NCI-H1048 (cell line): Measurements from ENCODE around the gene PNPLA7.
"Not testable (repeated sequence)": the region's sequence is repeated elsewhere in the genome, so short reads cannot be mapped to it uniquely, and the experiment has no call there.

ENCODE experiments used
- DNase-seq: peaks from one replicate; lab custom pipeline; 2025; lab: John Stamatoyannopoulos, UW

The PNPLA7 gene

DNA sequence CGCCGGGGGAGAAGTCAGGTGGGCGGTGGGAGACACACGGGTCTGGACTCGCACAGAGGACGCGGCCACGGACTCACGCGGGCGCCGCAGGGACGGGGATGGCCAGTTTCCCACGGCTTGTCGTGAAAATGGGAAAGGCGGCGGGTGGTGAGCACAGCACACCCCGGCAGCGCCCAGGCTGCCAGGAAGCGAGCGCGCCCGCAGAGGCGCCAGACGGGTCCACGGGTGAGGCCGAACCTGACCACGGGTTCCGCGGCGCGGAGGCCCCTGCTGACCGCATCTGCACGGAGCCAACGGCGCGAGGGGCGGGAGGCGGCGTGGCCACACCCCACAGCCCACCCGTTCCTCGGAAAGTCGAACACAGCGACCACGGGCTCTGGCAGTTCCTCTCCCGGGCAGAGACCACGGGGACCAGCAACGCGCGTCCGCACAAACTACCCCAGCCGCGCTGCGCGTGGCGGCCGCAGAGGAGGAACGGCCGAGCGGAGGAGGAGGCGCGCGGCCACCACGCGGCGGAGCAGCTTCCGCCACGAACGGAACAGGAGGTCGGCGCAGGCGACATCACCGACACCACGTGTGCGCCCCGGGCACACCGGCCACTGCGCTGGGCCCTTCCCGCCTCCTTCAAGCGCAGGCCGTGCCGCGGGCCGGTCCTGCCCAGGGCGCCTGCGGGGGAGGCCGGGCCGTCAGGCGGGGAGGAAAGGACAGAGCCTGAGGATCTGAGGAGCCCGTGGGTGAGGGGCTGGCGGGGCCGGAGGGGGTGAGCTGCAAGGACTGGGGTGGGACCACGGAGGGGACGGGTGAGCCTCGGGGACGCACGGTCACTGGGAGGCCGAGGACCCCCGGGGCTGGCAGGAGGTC, 132.8 kb downstream of the PNPLA7 start:
- DNase-seq: no peak

DNA sequence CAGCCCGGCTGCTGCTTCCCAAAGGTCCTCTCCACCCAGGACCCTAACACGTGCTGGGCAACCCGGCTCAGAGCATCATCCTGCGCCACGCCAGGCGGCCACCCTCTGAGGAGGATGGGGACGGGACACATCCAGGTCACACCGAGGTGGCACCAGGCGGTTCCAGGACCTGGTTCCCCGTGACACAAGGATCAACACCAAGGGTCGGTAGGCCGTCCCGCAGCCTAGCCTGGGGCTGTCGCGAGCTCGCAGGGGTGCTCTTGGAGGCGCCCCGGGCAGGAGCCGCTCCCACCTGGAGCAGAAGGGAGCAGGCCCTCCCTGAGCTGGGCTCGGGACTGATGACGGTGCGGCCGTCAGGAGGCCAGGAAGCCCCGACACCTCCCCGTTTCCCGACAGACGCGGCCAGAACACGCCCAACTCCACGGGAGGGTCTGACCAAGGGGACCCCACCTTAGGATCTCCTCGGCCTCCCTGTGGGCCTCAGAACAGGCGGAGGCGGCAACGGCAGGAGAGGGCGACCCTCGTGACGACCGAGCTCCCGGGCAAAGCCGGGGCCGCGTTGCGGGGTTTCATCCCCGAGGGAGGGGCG, 133.5 kb downstream of the PNPLA7 start:
- DNase-seq: no peak

DNA sequence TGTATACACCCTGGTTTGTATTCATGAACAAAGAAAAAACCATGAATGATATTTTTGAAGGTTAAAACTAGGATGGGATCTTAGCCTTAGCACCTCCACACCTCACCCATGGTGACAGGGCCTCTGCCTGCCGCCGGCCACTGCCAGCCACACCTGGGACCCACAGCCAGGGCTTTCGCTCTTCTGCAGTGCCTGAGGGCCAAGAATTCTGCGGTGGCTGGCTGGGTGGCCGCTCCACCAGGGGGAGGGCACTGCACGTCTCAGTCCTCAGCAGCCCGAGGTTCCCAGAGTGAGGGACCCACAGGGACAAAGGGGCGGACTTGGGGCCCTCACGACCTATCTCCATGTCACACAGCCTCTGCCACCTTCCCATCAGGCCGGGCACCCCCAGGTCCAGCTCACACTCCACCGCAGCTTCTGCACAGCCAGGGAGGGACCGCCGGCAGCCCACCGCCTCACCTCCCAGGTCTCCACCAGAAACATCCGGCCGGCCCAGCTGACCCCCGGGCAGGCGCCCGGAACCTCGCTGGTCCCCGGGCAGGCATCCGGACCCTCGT, 134.1 kb downstream of the PNPLA7 start:
- DNase-seq: no peak

DNA sequence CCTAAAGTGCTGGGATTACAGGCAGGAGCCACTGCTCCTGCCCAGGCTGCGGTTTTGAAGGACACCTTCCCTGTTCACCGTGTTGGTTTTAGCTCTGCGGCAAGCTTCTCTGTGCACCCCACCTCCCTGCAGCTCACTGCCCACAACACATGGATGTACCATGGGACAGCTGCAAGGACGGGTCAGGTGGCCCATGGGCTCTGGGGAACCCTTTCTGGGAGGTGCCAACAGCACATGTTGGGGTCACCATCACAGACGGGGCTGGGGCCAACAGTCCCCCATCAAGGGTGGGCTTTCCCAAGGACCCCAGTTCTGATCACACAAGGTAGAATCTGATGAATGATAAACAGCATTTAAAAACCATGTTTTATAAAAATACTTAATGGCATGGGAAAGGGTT, 134.8 kb downstream of the PNPLA7 start:
- DNase-seq: no peak

DNA sequence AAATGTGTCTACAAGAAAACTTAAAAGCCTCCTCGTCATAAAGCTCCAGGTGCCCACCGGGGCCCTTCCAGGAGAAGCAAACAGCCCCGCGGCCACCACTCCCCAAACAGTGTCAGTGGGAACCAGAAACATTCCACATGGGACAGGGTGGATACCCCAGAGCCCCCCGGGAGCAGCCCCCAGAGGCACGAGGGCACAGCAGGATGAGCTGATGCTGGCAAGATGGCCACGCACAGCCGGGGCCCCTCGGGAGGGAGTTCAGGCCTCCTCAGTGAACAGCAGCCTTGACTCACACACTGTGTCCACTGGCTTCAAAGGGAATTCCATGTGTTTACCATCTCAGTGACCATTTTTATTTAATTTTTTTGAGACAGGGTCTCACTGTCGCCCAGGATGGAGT, 137.8 kb downstream of the PNPLA7 start:
- DNase-seq: no peak

DNA sequence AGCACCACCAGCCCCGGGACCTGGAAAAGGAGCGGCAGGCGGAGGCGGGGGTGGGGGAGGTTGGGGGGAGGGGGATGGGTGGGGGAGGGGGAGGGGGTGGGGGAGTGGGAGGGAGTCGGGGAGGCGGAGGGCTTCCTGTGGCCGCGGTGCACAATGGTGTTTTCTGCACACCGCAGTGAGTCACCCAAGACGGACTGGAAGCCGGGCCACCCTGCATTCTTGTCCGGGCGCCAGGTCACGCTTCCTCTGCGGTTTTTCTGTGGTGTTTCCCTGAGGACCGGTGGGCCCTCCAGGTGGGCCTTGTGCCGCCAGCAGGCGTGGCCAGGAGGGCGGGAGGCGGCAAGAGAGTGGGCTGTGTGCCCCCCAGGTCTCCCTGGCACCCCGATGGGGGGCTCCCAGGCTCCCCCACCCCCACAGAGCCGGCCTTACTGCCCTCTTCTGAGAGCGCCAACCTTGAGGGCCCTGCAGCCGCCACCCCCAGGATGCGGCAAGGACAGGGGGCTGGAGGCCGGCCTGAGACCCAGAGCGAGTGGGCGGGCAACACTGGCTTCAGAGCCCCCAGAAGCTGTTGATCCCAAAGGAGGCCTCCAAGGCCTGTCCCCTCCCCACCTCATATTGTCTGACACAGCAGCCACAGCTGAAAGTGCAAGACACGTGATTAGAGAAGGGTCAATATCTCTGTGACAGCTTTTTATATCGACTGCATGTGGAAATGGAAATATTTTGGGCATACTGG, 138.4 kb downstream of the PNPLA7 start:
- DNase-seq: no peak

DNA sequence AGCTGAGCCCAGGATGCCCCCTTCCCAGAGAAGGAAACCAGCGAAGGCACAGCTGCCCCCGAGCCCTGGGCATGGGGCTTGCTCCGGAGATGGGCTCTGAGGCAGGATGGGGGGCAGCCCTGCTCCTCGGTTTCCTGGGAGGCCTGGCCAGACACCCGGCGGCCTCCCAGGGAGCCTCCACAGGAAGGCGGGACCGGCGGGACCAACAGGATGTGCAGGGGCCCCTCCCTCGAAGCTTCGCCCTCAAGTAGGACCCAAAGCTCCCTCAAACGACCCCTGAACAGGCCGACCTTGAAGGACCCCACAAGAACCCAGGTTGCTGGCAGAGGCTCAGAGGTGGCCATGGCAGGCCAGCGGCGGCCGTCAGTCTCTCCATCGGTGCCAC, 138.9 kb downstream of the PNPLA7 start:
- no peak for DNase-seq

DNA sequence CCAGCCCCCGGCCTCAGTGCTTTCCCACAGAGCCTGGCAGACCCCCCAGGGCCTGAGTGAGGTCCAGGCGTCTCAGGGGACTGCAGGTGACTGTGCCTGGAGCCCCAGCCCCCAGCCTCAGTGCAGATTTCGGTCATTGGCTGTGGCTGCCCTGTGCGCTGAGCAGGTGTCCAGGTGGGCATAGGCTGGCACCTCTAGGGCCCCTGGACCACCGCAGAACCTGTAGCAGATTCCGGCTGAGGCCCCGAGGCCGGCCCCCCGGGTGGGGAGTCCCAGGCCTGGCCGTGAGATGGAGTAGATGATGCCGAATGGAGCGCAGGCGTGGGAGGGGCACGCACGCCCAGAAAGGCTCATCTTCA, 139.3 kb downstream of the PNPLA7 start:
- no peak for DNase-seq

DNA sequence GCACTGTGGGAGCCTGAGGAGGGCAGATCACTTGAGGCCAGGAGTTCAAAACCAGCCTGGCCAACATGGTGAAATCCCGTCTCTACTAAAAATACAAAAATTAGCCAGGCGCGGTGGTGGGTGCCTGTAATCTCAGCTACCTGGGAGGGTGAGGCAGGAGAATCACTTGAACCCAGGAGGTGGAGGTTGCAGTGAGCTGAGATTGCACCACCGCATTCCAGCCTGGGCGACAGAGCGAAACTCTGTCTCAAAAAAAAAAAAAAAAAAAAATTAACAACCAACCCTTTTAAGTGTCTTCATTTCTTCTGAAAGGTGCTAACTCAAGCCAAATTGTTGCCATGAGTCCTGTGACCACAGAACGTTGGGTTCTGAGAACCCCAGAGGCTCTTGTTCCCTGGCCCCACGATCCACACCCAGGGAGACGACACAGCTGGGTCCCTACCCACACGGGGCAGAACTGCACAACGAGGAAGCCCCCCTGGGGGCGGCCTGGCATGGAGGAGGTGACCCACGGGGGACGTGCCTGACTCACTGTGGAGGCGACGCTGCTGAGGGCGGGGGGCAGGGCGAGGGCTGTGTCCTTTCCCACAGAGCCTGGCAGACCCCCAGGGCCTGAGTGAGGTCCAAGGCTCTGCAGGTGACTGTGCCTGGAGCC, 139.8 kb downstream of the PNPLA7 start:
- not testable (repeated sequence) for DNase-seq
